GM12892 (cell line): Measurements from ENCODE around the gene CPSF2.

Source experiments
- POLR2A ChIP-seq: IDR thresholded peaks from 2 replicates; pipeline ENCODE4 v1.6.1; 2011; ENCODE audit warnings: low read depth, low read length, control low read depth
- POLR2AphosphoS5 ChIP-seq: IDR thresholded peaks from 2 replicates; pipeline ENCODE4 v1.6.1; 2011; ENCODE audit warnings: low read depth, low read length, control low read depth
- TAF1 ChIP-seq: IDR thresholded peaks from 2 replicates; pipeline ENCODE4 v1.6.1; 2011; ENCODE audit warnings: low read depth, mild to moderate bottlenecking, control low read depth, low read length, borderline replicate concordance

DNA sequence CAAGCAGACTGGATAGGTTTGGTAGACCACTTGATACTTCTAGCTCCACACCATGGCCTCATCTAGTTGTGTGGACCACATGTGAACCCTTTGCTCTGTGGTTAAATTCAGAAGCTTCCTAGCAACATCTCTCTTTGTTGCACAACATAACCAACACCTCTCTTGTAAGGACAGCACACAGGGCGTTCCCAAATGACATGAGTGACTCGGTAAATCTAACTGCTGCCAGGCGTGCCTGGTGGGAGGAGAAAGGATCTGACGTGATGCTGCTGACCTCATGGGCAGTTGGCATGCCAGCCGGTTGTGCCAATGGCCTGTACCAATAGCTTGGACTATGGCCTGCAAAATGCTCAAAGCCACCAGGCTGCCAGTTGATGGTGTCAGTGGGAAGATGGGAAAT, 93.8 kb downstream of the CPSF2 start:
- TF ChIP-seq POLR2AphosphoS5 (no peak), TAF1 (no peak), POLR2A (no peak)
